Stimulated activated CD8-positive, alpha-beta memory T cell treated with anti-CD3 and anti-CD28 coated beads, Interleukin-7, amount 100 ng/mL, for 4 hours (primary cell): ENCODE measurements around the gene GNAO1.

Source experiments
- DNase-seq, 2 donors: peaks; one replicate each; pipeline ENCODE4 v3.0.0-alpha.2; 2020; ENCODE audit warnings: low read depth in 2 of 2

Gene GNAO1

DNA sequence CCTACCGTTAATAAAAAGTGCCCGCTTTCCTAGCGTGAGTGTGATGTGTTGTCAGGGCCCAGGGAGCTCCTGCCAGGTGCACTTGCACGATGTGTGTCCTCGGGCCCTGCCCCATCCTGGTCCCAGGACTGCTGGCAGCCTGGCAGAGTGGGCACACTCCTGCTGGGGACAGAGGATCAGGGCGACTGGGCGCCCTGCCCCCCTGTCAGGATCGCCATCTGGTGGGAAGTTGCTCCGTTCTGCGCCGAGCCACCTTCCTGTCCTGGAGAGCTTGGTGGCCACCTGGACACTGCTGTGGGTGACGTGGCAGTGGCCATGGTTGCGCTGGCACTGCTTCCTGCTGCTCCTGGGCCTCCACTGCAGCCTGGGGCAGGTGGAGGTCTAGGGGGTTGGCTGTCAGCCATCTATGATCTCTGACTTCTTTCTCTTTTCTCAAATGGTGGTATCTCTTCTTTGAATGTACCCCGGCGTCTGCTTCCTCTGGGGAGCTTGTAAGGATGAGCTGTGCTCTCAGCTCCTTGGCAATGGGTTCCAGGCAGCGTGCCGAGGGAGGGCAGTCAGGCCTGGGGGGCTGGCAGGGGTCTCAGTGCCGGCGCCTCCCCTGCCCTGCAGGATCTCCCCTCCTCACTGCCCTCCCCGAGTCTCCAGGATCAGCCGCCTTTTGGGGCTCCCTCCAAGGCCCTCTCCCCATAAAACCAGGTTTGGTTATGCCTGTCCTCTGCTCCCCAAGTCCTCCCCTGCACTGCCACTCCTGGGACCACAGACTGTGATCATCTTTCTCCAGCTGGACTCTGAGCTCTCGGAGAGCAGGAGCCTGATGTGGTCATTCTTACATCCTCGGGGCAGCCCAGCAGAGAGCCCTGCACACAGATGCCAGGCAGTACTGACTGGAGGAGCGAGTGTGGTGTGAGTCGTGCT is 157.1 kb downstream of the GNAO1 start:
- no peak for DNase-seq

DNA sequence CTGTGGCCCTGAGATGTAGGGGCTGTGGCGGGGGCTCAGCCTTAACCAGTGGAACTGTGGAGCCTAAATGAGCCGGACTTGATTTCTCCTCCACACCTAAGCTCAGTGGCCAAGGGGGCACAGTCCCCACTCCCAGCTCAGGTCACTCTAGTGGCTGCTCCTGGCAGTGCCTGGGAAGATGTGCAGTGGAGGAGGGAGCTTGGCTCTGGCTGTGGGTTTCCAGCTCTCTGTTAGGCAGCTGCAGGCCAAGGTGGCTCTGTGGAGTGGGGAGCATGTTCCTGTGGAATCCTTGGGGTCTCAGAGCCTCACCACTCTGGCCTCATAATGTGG is 157.8 kb downstream of the GNAO1 start:
- no peak for DNase-seq

DNA sequence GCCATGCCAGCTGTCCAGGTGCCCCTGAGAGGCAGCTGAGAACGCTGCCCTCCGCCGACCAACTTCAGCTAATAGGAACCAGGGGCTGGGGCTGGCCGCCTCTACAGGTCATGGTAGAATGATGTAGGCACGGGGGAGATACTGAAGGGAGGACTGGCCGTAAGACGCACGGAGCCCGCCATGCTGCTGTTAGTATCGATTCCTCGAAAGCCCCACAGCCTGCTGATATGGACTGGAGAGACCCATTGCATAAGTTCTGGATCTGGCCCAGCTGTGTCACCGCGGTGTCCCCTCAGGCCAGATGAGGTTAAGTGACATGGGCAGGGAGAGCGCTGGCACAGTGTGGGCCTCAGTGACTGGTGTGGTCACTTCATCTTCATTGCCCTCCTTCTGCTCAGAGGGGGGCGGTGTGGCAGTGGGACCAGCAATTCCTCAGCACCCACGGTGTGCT is 158.4 kb downstream of the GNAO1 start:
- no peak for DNase-seq

DNA sequence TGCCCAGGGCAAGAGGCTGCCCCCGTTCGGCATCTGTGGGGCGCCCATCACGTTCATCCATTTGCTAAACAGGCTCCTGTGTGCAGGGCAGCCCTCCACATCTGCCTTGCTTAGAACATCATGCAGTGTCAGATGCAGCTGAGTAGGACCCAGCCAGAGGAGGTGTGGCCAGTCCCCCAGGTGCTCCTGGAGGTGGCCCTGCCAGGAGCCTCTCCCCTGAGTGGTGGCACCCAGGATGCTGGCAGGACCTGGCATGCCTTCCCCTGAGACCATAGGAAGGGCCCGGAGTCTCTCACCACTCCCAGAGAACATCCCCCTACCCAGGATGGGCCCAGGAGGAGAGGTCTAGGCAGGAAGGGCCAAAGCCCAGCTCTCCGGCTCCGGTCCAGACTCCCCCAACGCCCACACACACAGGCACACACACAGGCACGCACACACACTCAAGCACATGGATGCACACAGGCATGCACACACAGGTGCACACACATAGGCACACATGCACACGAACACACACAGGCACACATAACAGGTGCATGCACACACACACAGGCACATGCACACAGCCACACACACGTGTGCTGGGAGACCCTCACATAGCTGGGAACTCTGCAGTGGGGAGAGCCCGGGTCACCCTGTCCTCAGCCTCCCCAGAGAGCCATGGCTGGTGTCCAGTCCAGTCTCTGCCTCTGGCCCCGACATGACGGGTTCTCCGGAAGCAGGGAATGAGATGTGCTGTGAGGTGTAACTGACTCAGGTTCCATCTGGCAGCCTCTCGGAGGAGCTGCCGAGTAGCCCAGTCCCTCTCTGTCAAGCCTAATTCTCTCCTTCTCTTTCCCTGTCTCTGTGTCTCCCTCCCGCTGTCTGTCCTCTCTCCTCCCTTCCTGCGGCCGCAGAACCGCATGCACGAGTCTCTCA is 159.5 kb downstream of the GNAO1 start:
- no peak for DNase-seq

DNA sequence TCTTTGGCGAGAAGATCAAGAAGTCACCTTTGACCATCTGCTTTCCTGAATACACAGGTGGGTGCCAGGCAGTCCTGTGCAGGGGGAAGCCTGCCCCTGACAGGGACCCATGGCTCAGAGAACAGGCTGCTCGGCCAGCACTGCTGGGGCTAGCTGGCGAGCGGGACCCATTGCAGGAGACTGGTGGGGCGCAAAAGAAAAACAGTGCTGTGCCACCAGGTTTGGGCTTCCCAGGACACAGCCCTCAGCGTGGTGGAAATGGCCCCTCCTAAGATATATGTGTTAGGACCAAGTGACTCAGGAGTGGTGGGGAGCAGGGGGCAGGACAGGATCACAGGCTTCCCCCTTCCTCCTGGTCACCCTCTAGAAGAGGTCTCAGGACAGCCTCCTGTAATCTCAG is 160.2 kb downstream of the GNAO1 start:
- no peak for DNase-seq

DNA sequence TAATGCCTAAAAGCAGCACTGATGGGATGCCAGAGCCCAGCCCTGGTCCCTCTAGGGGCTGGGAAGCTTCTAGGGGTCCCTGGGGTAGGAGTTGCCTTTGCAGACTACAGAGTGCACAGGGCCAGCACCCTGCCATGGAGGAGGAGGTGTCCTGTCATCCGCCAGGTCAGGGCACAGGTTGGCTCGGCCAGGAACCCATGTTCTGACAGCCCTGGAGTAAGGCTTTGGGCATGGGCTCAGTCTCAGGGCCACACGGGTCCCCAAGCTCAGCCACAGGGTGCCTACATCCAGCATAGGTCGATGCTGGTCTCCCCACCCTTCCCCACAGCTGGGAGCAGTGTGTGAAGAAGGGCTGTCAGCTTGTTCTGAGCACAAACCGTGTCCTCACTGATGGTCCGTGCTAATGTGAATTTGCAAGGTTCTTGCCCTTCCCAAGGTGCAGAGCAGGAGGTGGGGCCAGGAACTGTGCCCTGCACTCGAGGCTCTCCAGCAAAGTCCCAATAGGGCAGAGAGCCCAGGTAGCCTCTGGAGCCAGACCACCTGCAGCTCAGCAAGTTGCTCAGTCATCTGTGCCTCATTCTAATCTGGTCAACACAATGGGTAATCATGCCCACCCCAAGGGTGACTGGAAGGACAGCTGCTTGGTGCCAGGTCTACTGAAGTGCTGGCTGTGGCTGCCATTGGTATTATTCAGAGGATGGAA is 161.2 kb downstream of the GNAO1 start:
- no peak for DNase-seq

DNA sequence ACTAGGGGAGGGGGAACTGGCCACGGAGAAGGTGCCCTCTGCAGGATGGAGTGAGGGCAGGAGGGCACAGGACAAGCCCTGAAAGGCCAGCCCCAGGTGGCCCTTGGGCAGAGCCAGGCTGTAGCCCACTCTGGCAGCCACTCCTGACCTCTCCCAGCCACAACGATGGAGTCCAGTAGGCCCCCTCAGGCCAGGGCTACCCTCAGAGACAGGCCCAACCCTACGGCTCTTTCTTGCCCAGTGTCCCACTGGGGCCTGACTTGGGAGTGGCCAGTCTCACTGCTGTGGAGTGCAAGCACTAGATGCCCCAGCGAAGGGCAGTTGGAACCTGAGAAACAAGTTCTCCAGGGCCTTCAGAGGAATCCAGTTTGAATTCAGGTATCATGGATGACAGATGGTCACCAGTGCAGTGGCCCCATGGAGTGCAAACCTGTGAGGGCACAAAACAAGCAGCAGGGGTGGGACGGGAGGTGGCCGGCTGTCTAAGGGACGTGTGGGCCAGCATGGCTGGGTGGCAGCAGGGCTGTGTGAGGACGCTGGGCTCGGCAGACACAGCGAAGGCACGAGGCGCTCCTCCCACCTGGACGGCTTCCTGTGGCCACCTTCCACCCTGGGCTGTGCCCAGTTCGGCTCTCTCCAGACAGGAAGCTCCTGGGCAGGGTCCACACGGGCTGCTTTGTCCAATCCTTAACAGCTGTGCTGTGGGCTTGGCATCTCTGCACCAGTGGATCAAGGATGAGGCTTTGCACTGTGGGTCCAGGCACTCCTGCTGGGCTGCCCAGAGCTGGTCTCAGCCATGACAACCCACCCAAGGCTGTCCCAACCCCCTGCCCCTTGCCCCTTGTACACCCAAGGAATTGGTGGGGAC is 162.0 kb downstream of the GNAO1 start:
- DNase-seq: no peak

DNA sequence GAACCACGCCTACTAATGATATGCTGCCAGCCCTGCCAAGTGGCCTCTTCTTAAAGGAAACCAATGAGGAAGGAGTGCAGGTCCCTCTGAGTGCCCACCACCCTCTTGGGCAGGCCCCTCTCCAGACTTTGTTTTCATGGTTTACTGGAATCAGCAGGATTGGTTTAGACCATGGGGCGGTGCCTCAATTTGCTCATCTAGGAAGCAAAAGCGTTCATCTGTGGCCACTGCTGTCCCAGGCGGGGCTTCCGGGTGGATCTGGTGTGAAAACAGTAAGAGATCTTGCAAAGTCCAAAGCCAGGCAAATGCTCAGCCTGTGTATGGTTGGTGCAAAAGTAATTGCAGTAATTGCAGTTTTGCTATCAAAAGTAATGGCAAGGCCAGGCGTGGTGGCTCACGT is 162.7 kb downstream of the GNAO1 start:
- no peak for DNase-seq

DNA sequence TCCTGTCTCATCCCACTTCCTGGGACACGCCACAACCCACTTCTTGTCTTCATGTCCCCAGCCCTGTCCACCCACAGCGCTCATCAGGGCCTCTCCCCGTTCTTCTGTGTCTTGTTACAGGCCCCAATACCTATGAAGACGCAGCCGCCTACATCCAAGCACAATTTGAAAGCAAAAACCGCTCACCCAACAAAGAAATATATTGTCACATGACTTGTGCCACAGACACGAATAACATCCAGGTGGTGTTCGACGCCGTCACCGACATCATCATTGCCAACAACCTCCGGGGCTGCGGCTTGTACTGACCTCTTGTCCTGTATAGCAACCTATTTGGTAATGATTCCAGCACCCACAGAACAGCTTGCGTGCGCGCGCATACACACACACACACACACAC is 163.5 kb downstream of the GNAO1 start:
- DNase-seq: no peak

DNA sequence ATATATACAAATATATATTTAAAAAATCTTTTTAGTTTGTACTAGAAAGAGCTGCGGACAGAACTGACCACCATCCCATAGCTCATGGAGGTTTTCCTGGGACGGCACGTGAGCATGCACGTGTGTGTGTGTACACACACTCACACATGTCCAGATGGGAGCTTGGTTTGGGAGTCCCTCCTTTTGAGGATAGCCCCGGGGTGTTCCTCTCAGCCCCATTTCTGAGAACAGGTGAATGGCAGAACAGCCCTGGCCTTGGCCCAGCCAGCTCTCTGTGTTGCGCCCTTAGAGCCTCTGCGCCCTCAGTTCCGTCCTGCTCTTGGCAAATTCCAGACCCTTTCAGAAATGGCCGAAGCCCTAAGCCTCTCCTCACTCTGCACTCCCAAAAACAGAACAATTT is 163.9 kb downstream of the GNAO1 start:
- DNase-seq: no peak

DNA sequence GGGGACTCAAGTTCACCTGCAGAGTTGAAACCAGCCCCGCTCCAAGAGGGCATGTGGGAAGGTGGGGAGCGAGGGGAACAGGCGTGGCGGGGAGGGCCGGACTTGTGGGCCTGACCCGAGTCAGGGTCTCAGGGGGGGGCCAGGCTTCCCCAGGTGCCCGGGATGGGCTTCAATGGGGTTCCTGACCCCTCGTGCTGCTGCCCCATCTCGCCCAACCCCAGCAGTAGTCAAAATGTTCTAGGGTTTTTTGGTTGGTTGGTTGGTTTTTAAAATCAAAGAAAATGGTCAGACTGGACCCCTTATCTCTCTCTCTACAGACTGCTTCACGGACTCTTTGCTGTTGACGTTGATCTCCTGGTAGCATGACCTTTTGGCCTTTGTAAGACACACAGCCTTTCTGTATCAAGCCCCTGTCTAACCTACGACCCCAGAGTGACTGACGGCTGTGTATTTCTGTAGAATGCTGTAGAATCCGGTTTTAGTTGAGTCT is 164.5 kb downstream of the GNAO1 start:
- DNase-seq: no peak

DNA sequence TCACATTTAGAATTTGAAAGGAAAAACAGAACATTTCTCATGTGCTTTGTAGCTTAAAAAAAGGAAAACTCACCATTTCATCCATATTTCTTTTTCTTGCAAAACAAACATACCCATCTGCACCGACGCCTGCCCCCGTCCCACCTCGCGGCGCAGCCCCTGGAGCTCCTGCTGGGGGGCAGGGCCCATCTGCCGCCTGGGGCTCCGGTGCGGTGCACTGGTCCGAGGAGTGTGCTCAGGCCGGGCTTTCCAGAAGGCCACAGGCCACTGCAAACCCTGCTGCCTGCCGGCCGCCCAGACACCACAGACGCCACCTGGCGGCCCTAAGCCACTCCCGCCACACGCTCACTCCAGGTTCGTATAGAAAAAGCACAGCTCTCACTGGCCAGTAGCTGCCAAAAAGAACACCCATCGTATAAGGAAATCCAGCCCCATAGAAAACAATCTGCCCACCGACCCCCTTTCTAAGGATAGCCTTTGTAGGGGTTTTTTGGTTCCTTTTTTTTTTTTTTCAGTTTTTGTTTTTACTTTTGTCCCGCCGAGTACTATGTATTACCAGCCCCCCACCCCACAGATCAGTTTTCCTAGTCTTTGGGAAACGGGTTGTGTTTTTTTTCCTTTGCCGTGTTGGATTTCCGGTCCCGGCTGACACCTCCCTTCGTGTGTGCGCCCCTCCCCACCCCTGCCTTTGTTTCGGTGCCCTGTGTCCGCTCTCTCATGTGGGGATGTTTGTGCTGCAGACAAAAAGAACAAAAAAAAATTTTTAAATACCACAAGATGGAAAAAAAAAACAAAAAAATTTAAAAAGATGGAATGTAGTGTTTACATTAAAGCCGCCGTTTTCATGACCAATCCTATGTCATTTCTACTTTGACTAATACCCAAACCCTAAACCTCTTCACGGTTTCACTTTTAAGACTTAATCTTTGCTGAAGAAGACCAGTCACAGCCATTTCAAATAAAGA is 165.3 kb downstream of the GNAO1 start:
- peak; percentile 8 to 24 for DNase-seq

DNA sequence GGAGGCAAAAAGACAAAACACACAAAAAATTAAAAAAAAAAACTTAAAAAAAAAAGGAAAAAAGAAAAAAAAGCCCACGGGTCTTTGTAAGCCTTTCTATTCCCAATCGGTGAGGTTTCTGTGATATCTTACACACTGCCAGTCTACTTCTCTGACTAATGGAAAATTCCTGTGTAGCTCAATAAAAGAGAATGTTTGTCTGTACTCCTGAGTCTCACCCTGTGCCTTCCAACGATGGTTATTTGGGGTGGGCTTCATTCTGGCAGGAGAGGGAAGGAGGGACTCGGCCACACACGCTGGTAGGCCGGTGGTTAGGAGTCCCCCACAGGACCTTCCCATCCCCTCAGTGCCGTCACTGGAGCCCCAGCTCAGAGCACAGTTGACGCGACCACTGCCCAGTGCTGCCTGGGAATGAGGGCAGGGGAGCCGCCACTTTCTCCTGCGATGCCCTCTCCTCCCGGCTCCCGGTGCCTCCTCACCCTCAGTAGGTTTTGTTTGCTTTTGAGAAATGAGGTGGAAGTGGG is 166.0 kb downstream of the GNAO1 start:
- no peak for DNase-seq

DNA sequence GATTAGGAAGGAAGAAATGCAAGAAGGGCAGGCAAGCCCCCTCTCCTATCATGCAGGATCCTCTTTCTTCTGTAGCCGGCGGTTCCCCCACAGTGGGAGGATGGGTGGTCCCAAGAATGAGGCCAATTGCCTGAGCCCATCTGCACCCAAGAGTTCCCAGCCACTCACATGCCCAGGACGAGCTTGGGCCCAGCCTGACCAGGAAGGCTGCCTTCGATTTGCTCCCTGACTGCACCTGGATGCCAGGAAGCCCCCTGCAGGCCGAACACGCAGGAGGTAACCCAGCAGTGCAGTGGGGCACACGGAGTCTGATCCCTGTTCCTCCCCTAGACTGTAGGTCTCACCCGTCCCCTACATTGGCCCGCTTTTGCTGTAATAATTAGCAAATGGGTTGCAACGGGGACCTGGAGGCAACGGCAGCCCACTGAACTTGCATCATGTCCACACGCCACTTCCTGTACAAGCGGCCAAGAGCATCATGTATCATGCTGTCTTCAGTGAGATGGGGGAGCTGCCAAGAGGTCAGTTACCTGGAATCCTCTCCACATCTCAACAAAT is 166.6 kb downstream of the GNAO1 start:
- DNase-seq: no peak

DNA sequence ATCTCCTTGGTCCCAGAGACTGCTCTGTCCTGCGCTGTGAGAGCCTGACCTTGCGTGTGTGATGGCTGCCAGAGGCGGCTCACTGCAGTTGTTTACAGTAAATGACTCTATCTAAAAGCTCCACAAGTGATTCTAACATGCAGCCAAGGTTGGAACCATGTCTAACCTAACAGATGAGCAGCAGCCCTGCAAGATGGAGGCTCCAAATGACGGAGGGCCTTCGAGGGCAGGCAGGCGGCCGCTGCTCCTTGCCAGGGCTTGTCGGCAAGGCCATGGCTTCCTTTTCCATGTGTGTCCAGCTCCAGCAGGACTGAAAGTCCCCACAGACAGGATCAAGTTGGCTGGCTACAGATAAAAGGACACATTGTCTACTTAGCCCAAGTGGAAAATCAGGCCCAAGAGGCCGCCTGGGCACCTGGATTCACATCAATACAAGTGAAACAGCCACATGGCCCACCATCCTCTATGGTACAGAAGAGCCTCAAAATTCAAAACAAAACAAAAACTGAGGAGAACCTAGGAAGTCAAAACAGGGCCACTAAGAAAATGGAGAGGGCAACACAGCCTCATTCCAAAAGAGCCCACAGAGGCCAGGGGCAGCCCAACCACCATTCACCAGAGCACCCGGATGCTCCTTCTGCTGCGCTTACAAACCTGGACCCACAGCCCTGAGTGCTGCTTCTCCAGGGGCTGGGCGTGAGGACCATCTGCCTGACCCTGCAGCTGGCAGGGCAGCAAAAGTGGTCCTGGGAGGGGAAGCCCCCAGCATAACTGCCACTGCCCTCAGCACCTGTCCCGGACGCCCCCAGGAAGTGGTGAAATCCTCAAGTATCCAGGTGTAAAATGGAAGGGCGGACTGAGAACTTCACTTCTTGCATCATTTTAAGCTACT is 169.1 kb downstream of the GNAO1 start:
- no peak for DNase-seq

DNA sequence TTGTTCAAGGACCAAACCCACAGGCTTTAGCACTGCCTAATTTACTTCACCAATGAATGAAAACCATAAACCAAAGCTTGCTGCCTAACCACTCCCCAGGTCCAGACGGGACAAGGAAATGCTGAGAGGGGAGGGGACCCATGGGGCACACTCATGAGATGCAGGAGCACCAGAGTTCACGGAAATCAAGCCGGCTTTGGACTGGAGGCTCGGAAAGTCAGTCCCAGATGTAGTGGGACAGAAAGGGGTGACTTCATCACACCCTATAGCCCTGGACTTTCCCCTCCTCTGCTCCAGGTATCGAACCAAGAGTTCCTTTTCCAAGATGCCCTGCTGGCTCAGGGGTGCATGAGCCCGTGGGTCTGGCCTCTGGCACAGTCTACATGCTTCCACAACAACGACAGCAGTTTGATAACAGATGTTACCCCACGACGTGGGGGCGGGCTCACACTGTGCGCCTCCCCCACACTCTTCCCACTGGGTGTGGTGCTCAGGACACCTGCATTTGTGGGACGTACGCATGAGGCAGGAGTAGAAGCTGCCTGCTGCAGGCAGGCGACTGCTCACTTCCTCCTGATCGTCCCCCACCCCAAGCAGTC is 170.9 kb downstream of the GNAO1 start:
- no peak for DNase-seq

DNA sequence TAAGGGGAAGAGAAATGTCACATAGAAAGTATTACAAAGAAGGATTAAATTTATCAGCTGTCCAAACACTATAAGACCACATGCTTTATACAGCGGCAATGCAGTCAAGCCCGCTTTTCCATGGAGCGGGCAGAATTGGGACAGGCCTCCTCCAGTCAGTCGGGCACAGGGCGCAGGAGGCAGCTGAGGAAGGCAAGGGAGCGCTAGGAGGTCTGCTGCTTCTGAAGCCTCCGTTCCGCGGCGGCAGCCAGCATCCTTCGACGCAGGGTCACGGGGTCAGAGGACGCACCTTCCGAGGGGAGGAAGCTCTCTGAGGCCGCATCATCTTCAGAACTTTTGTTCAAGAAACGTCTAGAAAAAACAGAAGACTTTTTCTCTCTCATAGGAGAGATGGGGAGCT is 171.4 kb downstream of the GNAO1 start:
- no peak for DNase-seq

DNA sequence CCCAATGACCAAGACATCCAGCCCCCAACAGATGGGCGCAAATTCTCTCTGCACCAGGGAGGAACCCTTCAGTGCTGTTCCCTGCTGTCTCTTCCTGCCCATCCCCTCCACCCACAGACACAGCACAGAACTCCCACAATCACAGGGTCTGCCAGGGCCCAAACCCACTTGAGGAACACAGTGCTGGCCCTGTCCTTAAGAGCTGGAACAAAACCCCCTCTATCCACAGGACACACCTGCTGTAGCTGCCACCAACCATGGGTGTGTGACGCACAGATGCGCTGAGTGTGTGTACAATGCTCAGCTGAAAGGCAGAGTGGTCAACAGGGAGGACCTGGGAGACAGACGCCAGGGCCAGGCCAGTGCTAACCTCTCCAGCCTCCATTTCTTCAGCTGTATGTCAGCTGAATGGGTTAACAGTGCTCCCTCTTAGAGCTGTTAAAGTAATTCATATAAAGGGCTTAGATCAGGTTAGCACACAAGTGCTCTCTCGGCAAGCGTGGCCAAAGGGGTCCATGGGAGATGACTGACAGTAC is 172.0 kb downstream of the GNAO1 start:
- no peak for DNase-seq
